H1 (cell line): ENCODE data around the gene RNU6-9. TPM values are rescaled to one million over a fixed set of nuclear protein-coding genes. Genes with fewer than 3 reads are reported as not detected.

Source experiments
- CTCF ChIA-PET: fragments of 300-600 bp; sonication (Branson Sonifier 250); formaldehyde crosslinking; loops from one replicate; lab custom pipeline; 2021; ENCODE audit not compliant: partially characterized antibody; lab: Charles Lee
- POLR2A ChIA-PET: fragments of 300-600 bp; sonication (Branson Sonifier 250); formaldehyde crosslinking; loops from one replicate; lab custom pipeline; 2021; ENCODE audit warnings: inconsistent platforms; ENCODE audit not compliant: partially characterized antibody; lab: Charles Lee
- DNase-seq, 2 experiments: peaks; one replicate each; pipeline versions ENCODE4 v3.0.0 to v3.0.0-alpha.2; 2010 to 2022; ENCODE audit warnings: low spot score in 2 of 2, low read depth in 1 of 2, mixed read lengths in 1 of 2
- FAIRE-seq: peaks from 2 replicates; lab custom pipeline; 2011; peaks lifted over from hg19 to GRCh38; lab: Jason Lieb, UNC
- H2AFZ ChIP-seq: 2 replicates; pipeline ENCODE4 v1.8.1; 2012; ENCODE audit warnings: low read length, inconsistent platforms
- H2AK5ac ChIP-seq: 2 replicates; pipeline ENCODE4 v1.6.1; 2013; ENCODE audit warnings: low read depth, low read length
- H2BK120ac ChIP-seq: replicated peaks from 2 replicates; pipeline ENCODE3; 2013; ENCODE audit warnings: low read depth, low read length, inconsistent platforms
- H2BK12ac ChIP-seq: 2 replicates; pipeline ENCODE4 v1.6.1; 2013; ENCODE audit warnings: low read depth, low read length
- H2BK15ac ChIP-seq: 2 replicates; pipeline ENCODE4 v1.6.1; 2013; ENCODE audit warnings: low read length
- H2BK20ac ChIP-seq: 2 replicates; pipeline ENCODE4 v1.6.1; 2013; ENCODE audit warnings: low read length
- H2BK5ac ChIP-seq: 2 replicates; pipeline ENCODE4 v1.6.1; 2013; ENCODE audit warnings: low read depth, low read length
- H3K14ac ChIP-seq: 2 replicates; pipeline ENCODE4 v1.6.1; 2013; ENCODE audit warnings: inconsistent platforms; ENCODE audit not compliant: insufficient read length
- H3K18ac ChIP-seq: 2 replicates; pipeline ENCODE4 v1.6.1; 2013; ENCODE audit warnings: low read length; ENCODE audit errors: extremely low read depth
- H3K23ac ChIP-seq: 2 replicates; pipeline ENCODE4 v1.6.1; 2013; ENCODE audit warnings: inconsistent platforms; ENCODE audit not compliant: insufficient read length
- H3K23me2 ChIP-seq: 2 replicates; pipeline ENCODE4 v1.6.1; 2013; ENCODE audit warnings: low read depth, low read length
- H3K27ac ChIP-seq: 2 replicates; pipeline ENCODE4 v1.6.1; 2011; ENCODE audit warnings: low read depth, low read length, inconsistent platforms
- H3K27me3 ChIP-seq, 4 experiments: replicated peaks in 1 of 4; 1 replicate in 1 of 4; 2 replicates in 3 of 4; pipeline versions ENCODE4 v1.6.1 to v1.8.1; 2011 to 2013; ENCODE audit warnings: low read length in 3 of 4, mild to moderate bottlenecking in 3 of 4, inconsistent platforms in 2 of 4, mixed read lengths in 2 of 4, moderate library complexity in 1 of 4; ENCODE audit not compliant: control insufficient read depth in 3 of 4, insufficient read depth in 3 of 4; ENCODE audit errors: extremely low read depth in 1 of 4
- H3K36me3 ChIP-seq, 4 experiments: 2 replicates each; pipeline versions ENCODE4 v1.6.1 to v1.8.1; 2011 to 2013; ENCODE audit warnings: mild to moderate bottlenecking in 4 of 4, low read length in 3 of 4, moderate library complexity in 2 of 4, control low read depth in 1 of 4, inconsistent platforms in 1 of 4; ENCODE audit not compliant: insufficient read depth in 4 of 4, control insufficient read depth in 2 of 4
- H3K4ac ChIP-seq: replicated peaks from 2 replicates; pipeline ENCODE3; 2013; ENCODE audit warnings: low read length, low read depth, mixed read lengths, inconsistent platforms; ENCODE audit not compliant: insufficient read length
- H3K4me1 ChIP-seq, 4 experiments: replicated peaks in 1 of 4; 1 replicate in 1 of 4; 2 replicates in 3 of 4; pipeline versions ENCODE4 v1.6.1 to v1.8.1; 2011 to 2013; ENCODE audit warnings: low read length in 3 of 4, inconsistent platforms in 2 of 4, mixed read lengths in 1 of 4; ENCODE audit not compliant: insufficient read depth in 4 of 4, control insufficient read depth in 3 of 4
- H3K4me2 ChIP-seq, 2 experiments: 2 replicates each; pipeline versions ENCODE4 v1.6.1 to v1.8.1; 2011 to 2013; ENCODE audit warnings: low read depth in 2 of 2, low read length in 2 of 2, control low read depth in 1 of 2, inconsistent platforms in 1 of 2, mild to moderate bottlenecking in 1 of 2; ENCODE audit not compliant: insufficient read depth in 1 of 2
- H3K4me3 ChIP-seq, 4 experiments: fragments of 200-600, 300-600 bp in 1 of 4; sonication (generic), shearing (Covaris generic), sonication (Bioruptor Twin) in 1 of 4; 2 replicates each; pipeline versions ENCODE4 v1.5.1 to v1.8.1; 2011 to 2016; ENCODE audit warnings: low read length in 4 of 4, low read depth in 3 of 4, control low read depth in 2 of 4, inconsistent platforms in 2 of 4, mild to moderate bottlenecking in 2 of 4, mixed read lengths in 1 of 4, moderate library complexity in 1 of 4; ENCODE audit not compliant: insufficient read depth in 2 of 4; ENCODE audit errors: extremely low read depth in 1 of 4
- H3K56ac ChIP-seq: replicated peaks from 2 replicates; pipeline ENCODE3; 2013; ENCODE audit warnings: low read depth, mild to moderate bottlenecking, mixed read lengths, low read length, inconsistent platforms; ENCODE audit not compliant: insufficient read length
- H3K79me1 ChIP-seq: 2 replicates; pipeline ENCODE4 v1.6.1; 2013; ENCODE audit warnings: low read depth, low read length, control low read depth
- H3K79me2 ChIP-seq, 2 experiments: 2 replicates each; pipeline versions ENCODE4 v1.6.1 to v1.8.1; 2012 to 2013; ENCODE audit warnings: low read length in 2 of 2, mild to moderate bottlenecking in 2 of 2, inconsistent platforms in 1 of 2; ENCODE audit not compliant: insufficient read depth in 2 of 2, control insufficient read depth in 1 of 2
- H3K9ac ChIP-seq, 4 experiments: replicated peaks in 1 of 4; 1 replicate in 1 of 4; 2 replicates in 3 of 4; pipeline versions ENCODE4 v1.6.1 to v1.8.1; 2011 to 2013; ENCODE audit warnings: low read depth in 3 of 4, low read length in 3 of 4, control low read depth in 2 of 4, mild to moderate bottlenecking in 2 of 4, moderate library complexity in 2 of 4, inconsistent platforms in 1 of 4; ENCODE audit errors: extremely low read depth in 1 of 4
- H3K9me3 ChIP-seq, 2 experiments: 2 replicates each; pipeline versions ENCODE4 v1.6.1 to v1.8.1; 2012 to 2013; ENCODE audit warnings: mild to moderate bottlenecking in 2 of 2, moderate library complexity in 2 of 2, control low read depth in 1 of 2, inconsistent platforms in 1 of 2, low read depth in 1 of 2, low read length in 1 of 2, mixed read lengths in 1 of 2; ENCODE audit not compliant: insufficient read depth in 2 of 2
- H4K20me1 ChIP-seq, 2 experiments: replicated peaks in 1 of 2; 2 replicates each; pipeline versions ENCODE3 to v1.8.1; 2011 to 2013; ENCODE audit warnings: inconsistent platforms in 2 of 2, low read length in 2 of 2, mild to moderate bottlenecking in 1 of 2; ENCODE audit not compliant: insufficient read depth in 2 of 2, control insufficient read depth in 1 of 2
- H4K5ac ChIP-seq: 2 replicates; pipeline ENCODE4 v1.6.1; 2013; ENCODE audit warnings: low read length, low read depth, mixed read lengths, inconsistent platforms; ENCODE audit not compliant: insufficient read length
- H4K8ac ChIP-seq: 2 replicates; pipeline ENCODE4 v1.8.0; 2013; ENCODE audit warnings: mild to moderate bottlenecking, moderate library complexity, low read length, inconsistent platforms; ENCODE audit not compliant: insufficient read depth; ENCODE audit errors: extremely low read depth
- H4K91ac ChIP-seq: replicated peaks from 2 replicates; pipeline ENCODE3; 2013; ENCODE audit warnings: low read length, mixed read lengths, inconsistent platforms; ENCODE audit not compliant: insufficient read length
- RBBP5 ChIP-seq: IDR thresholded peaks from 2 replicates; pipeline ENCODE4 v1.7.1; 2012; ENCODE audit warnings: low read depth, mild to moderate bottlenecking, inconsistent platforms, low read length, moderate library complexity, borderline replicate concordance
- WGBS, 2 experiments: shearing (Covaris generic) in 1 of 2; methylation state at CpG; one replicate each; pipeline versions ENCODE4 v1.1.6 to v1.1.7; 2013 to 2015; ENCODE audit warnings: low lambda C conversion rate in 2 of 2, mixed read lengths in 2 of 2, inconsistent platforms in 1 of 2, low coverage in 1 of 2, missing lambda C conversion rate in 1 of 2; ENCODE audit not compliant: insufficient replicate concordance in 2 of 2, insufficient coverage in 1 of 2, insufficient read length in 1 of 2; ENCODE audit errors: extremely low coverage in 1 of 2, missing lambda C conversion rate in 1 of 2; 5-methylcytosine and 5-hydroxymethylcytosine counted together
- polyA plus RNA-seq, 7 experiments: library from polyadenylated mRNA; depleted of rRNA in 3 of 7; stranded (reverse) in 5 of 7; unstranded in 2 of 7; fragments of >200 nt in 5 of 7; fragments of 200-250 nt in 2 of 7; gene quantifications; 1 replicate in 5 of 7; 2 replicates in 1 of 7; 4 replicates in 1 of 7; pipeline versions ENCODE4 v1.2.1 to v1.2.3, GENCODE V29; 2011 to 2013; ENCODE audit warnings: missing spikeins in 2 of 7, mixed read lengths in 2 of 7
- total RNA-seq: library from RNA; stranded (reverse); fragmentation: NEBNext Ultra II Directional; extraction: Animal tissue kit (Norgen Biotek cat#: 25700); gene quantifications from 2 replicates; pipeline ENCODE4 v1.2.1, GENCODE V29; 2021

RNU6-9 gene
- total and polyA plus RNA-seq, 2 of the 8 experiments (the other 6 are each of a cell fraction or from before 2014, with no cell fraction given) = not detected

GRCh38 chr19:904545-904944 is 11.3 kb downstream of the RNU6-9 start:
- no peak overlapping the region for H2AFZ ChIP-seq
- H3K36me3 ChIP-seq = peaks cover 0 to 5% (median 0%) of the 10 kb centered on the region in 4 experiments; a peak in 2 of 8 replicates
- H3K56ac ChIP-seq = no peak overlapping the region
- no peak overlapping the region for H3K4me3 ChIP-seq
- H4K8ac ChIP-seq = no peak overlapping the region
- ChIA-PET POLR2A (interaction anchor here (1.4 to 2.4 kb wide), 3 partner anchors 8 to 80 kb away, joined by 4 to 5 read pairs (median 5); partner anchors contain the start of gene WDR18), CTCF (interaction anchor here (1.0 to 1.2 kb wide), 3 partner anchors 12 to 48 kb away, joined by 3 read pairs; partner anchors contain the start of gene KISS1R)
- H3K27ac ChIP-seq = no peak overlapping the region
- H3K4me2 ChIP-seq = no peak overlapping the region
- peaks cover 10% of the 10 kb centered on the region for H3K79me1 ChIP-seq
- H3K27me3 ChIP-seq = no peaks in the 10 kb centered on the region
- H3K79me2 ChIP-seq = peaks cover 0 to 30% of the 10 kb centered on the region in 2 experiments; a peak in 3 of 4 replicates
- no peak overlapping the region for H2BK5ac ChIP-seq
- H3K4ac ChIP-seq = no peak overlapping the region
- WGBS, 2 experiments = 94% methylated on average over 6 of the region's 8 CpGs; no CpG with 5 or more reads in 1 of the 2 experiments
- H3K23me2 ChIP-seq = peaks cover 3% of the 10 kb centered on the region; the same call in 1 of the 2 replicates
- no peak overlapping the region for H2AK5ac ChIP-seq
- H3K14ac ChIP-seq = no peak overlapping the region
- no peak overlapping the region for H3K18ac ChIP-seq
- no peak overlapping the region for H2BK15ac ChIP-seq
- FAIRE-seq (no peak), DNase-seq (no peak)
- H2BK120ac ChIP-seq = no peak overlapping the region
- peaks cover 20 to 32% of the 10 kb centered on the region in 2 experiments for H4K20me1 ChIP-seq
- no peak overlapping the region for H4K91ac ChIP-seq
- H3K23ac ChIP-seq = no peak overlapping the region
- no peak overlapping the region for H3K9ac ChIP-seq
- H4K5ac ChIP-seq = no peak overlapping the region
- no peaks in the 10 kb centered on the region for H3K9me3 ChIP-seq
- H2BK20ac ChIP-seq = no peak overlapping the region
- H2BK12ac ChIP-seq = no peak overlapping the region
- H3K4me1 ChIP-seq = peaks cover 0 to 10% (median 4%) of the 10 kb centered on the region in 4 experiments; a peak in 4 of 7 replicates
- TF ChIP-seq RBBP5 = no peak
